Stimulated activated CD8-positive, alpha-beta memory T cell treated with anti-CD3 and anti-CD28 coated beads, Interleukin-15, amount 100 ng/mL, for 1 hour (primary cell): ENCODE measurements around the gene FASTK.
A peak's percentile ranks its signal among the peaks of the same experiment; 100 is the strongest.

Experiments used
- DNase-seq: peaks from one replicate; pipeline ENCODE4 v3.0.0-alpha.2; 2020; ENCODE audit warnings: low read depth

Gene FASTK

DNA sequence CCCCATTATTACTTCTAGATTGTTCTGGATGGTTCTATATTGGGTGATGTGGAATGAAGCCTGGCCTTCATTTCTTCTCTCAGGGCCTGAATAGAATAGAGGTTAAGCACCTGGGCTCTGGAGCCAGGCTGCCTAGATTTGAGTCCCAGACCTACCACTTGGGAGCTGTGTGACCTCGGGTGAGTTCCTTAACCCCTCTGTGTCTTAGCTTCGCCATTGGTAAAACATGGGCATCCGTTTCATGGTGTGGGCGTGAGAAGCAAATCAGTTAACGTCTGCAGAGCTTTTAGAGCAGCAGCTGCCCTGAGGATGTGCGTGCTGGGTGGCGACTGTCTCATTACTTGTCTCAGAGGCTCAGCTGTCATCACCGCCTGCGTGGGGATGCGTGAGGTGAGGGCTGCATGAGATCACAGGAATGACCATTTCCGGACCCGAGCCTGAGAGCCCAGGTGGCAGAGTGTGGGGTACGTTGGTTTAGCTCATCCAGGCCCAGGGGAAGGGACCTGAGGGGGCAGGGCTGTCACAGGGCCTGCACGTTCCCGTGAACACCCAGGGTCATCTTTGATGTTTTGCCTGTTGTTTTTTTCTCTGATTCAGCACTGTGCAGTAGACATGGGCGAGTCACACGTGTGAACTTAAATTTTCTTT lies 15.3 kb upstream of the FASTK start:
- DNase-seq: no peak

GRCh38 chr7:151095123-151095797 lies 14.7 kb upstream of the FASTK start:
- no peak for DNase-seq

- DNase-seq: no peak
These were observed 14.1 kb upstream of the FASTK start for GRCh38 chr7:151094675-151095074.

GRCh38 chr7:151093748-151094147 lies 13.1 kb upstream of the FASTK start:
- no peak for DNase-seq

DNA sequence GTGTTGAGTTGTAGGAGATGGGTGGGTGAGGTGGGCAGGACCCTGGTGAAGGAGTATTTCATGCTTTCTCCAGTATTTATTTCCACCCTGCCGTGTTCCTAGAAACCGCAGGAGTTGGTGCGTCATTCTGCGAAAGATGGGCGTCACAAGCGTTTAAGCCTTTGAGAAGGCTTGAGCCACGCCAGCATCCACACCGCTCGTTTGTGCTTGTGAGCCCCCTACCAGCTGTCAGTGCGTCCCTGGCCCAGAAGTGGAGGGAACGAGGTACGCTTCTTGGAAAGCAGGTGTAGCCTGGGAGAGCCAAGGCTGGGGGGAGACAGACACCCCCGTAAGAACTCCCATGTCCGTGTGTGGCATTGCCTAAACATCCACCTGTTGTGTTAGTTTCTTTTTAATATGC lies 11.4 kb upstream of the FASTK start:
- no peak for DNase-seq

DNA sequence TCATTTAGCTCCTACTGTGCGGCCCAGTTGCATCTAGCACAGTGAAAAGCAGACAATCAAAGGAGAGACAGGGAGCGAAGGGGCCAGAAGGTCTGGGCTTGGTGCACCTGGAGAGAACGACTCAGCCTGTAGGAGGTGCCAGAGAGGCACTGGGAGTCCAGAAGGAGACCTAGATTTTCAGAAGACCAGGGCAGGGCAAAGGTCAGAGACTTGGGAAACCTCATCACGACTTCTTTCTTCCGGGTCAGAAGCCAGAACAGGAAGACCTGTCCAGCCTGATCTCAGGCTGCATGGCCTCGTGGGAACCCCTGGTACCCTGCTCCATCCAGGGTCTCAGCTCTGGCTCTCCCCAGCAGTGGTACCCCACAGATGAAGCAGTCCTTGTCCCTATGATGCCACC lies 10.8 kb upstream of the FASTK start:
- no peak for DNase-seq

DNA sequence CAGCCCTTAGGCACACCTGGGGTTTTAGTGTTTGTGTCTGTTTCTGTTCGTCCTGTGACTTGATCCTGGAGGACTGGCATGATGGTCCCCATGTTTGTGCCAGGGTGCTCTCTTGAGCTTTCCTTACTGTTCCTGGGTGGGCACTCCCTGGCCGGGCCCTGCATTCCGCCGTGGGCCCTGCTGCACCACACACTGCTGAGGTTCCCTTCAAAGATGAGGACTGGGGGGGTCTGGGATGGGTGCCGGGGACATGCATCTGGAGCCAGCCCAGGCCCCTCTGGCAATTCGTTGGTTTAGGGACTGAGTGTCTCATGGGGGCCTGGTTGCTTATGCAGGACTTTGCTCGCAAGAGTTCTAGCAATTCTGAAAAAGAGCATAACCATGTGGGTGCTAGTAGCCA lies 10.4 kb upstream of the FASTK start:
- no peak for DNase-seq

- DNase-seq: no peak
These were observed 9.5 kb upstream of the FASTK start for GRCh38 chr7:151089893-151090730.

GRCh38 chr7:151088856-151089699 lies 8.5 kb upstream of the FASTK start:
- no peak for DNase-seq

DNA sequence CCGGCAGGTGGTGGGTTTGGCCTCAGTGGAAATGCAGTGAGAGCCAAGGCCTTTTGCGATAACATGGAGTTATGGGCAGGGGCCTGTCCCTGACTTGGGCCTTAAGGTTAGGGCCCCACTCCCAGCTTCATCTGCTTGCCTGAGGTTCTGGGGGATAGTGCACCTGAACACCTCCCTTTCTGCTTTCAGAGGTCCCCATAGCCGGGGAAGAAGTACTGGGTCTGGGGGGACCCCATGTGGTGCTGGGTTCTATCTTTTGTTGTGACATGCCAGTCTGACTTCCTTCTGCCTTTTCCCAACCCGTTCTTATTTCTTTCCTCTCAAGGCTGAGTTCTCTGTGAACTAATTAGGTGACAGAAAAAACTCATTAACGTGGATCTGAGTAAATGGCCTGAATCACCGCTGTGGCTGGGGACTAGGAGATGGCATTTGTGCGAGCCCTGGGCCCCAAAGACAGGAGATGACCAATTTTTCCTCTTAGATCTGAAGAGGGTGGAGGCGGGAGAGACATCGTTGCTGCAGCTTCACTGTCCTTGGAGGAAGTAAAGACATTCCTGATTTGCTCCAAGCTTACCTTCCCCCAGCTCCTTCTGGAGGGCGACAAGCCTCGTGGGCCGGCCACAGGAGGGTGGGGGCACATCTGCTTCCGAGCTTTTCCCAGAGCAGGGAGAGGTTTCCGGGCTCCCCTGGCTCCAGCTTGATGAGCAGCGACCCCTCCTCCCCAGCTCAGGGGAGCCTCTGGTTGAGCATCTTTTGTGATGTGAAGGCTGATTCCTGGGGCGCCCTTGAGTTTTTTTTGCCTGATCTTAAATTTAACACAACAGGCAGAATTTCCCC lies 7.6 kb upstream of the FASTK start:
- no peak for DNase-seq

DNA sequence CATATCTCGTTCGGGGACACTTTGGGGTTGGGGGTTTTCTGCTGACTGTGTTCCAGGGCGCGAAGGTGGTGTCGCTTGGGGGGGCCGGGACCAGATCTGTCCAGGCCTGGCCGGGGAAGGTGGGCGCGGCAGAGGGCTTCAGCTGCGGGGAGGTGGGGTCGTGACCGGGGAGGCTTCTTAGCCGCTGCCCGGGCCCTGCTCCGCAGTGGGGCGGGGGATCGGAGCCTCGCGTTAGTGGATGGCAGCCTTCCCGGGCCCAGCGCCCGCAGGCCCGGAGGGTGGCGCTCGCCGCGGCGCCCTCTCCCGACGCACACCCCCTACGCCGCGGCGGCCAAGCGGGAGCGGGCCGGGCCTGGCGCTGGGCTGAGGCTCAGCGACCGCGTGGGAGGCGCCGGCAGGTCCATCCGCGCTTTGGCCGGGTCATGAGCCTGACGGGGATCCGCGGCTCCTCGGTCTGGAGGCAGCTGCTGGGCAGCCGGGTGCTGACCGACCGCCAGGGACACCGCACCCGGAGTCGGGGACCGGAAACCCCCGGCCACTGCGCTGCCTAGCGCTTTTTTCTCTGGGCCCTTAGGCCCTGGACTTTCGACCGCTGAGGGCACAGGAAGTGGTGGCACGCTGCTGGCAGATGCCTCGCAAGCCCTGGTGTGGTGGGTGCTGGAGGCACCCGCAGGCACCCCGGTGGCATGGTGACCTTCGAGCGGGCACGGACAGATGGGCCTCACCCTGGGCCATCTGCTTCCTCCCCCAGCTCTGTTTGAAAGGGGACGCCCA lies 6.8 kb upstream of the FASTK start:
- DNase-seq: no peak

- no peak for DNase-seq
These were observed 6.2 kb upstream of the FASTK start for GRCh38 chr7:151086802-151087244.

- DNase-seq: no peak
These were observed 5.3 kb upstream of the FASTK start, which contains the start of gene AGAP3 for GRCh38 chr7:151085691-151086620. TSS of gene AGAP3 (plus strand) at chr7:151086475. CDS start at chr7:151086742, 267 bp downstream.

GRCh38 chr7:151085329-151085690 lies 4.7 kb upstream of the FASTK start:
- no peak for DNase-seq

GRCh38 chr7:151083824-151084160 lies 3.2 kb upstream of the FASTK start:
- DNase-seq: no peak

DNA sequence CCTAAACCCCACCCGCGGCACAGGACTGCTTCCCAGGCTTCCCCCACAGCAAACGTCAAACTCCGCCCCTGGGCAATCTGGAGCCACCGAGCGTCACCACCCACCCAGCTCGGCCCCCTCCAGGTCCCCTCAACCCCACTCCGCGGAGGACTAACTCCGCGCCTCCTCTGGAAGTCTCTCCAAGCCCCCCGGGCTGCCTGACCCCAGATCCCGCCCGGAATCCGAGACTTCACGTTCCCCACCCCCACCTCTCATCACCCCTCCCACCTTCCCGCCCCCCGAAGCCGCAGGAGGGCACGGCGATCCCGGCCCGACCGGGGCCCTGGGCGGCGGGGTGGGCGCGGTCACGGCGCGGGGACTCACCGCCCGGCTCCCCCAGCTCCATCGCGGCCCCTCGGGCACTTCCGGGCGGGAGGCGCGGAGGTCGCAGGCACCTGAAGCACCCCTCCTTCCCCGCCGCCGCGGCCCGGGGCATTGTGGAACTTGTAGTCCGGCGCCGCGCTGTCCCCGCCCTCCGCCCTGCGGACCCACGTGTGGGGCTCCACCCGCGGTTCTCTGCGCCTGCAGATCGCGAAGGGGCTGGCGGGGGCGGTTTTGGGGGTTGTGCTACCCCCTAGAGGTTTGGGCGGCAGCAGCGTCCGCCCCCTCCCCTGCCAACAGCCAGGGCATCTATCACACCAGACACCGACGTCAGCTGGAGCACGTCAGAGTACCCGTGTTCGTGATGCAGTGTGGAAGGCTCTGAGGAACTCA lies 2.6 kb upstream of the FASTK start, which contains the start of gene TMUB1:
Gene TMUB1 (minus strand): TSS at position 423 of the 753 bp plus-strand sequence. CDS start 930 bp downstream, outside the sequence.
- peak; percentile 61 for DNase-seq

DNA sequence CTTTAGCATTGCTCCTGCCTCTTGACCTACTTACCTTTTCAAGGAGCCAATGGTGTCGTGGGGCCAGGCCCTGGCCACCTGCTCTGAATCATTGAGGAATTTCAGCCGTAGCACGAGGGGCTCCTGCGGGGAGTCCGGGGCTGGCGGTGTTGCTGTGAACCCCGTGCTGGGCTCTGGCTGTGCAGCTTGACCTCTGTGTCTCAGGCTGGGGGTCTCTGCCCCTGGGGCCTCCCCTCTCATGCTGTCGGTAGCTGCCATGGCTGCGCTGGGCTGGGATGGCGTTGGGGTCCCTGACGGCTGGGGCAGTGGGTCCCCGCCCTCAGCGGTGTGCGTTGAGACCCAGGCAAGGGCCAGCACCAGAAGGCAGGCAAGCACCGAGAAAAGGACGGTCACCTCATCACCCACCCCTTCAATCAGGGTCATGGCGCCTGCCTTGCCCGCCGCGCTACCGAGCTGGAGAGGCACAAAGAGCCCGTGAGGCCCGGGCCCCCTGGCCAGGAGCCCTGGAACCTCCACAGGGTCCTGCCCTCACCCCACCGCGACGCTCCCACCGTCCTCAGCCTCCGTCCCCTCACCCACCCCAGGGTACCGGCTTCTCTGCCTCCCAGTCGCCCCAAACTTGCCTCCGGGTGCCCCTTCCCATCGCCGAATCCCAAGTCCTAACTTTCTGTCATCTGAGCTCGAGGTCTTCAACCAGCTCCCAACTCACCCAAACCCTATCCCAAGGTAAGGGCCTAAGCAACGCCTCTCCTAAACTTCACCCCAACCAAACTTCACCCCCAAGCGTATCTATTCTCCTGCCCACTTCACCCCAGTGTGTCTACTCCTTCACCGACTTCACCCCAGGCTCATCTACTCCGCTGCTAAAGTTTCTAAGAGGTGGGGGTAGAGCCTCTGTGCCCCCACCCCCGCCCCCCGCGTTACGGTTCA lies 1.8 kb upstream of the FASTK start:
- DNase-seq: no peak
